Activated CD4-positive, alpha-beta T cell treated with anti-CD3 and anti-CD28 coated beads for 1 hour (primary cell): ENCODE measurements around the gene ZDHHC14.

ENCODE experiments used
- DNase-seq: peaks from one replicate; pipeline ENCODE4 v3.0.0-alpha.2; 2020

ZDHHC14 gene

DNA sequence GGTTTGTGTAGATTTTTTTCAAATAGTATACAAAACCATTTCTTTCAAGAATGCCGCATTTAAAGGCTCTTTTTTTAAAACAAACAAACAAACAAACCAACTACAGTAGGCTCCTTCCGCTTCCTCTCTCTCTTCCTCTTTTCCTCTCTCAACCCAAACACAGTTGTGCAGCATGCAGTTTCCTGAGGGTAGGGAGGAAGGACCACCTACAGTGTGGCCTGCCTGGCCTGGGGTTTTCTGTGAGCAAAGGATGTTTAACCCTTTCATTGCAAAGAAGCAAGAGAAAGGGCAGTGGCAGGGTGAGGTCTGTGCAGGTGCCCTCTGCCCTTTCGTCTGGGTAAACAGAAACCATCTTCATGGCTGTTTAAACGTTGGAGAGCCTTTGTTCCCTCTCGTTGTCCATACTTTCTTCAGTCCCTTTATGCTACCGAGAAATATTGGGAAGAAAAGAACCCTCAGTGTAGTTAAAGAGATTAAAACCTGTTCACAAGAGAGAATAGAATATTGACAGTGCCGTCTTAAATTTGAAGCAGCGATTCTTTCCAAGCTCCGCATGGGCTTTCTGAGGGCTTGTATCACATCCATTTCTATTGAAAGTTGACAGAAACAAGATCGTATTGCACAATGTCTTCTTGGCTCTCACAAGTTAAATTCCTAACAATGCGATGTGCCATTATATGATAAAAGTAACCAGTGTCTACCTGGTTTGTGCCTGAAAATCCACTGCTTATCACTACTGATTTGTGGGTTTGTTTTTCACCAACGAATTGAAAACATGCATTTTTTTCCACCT lies 226.5 kb downstream of the ZDHHC14 start:
- no peak for DNase-seq

DNA sequence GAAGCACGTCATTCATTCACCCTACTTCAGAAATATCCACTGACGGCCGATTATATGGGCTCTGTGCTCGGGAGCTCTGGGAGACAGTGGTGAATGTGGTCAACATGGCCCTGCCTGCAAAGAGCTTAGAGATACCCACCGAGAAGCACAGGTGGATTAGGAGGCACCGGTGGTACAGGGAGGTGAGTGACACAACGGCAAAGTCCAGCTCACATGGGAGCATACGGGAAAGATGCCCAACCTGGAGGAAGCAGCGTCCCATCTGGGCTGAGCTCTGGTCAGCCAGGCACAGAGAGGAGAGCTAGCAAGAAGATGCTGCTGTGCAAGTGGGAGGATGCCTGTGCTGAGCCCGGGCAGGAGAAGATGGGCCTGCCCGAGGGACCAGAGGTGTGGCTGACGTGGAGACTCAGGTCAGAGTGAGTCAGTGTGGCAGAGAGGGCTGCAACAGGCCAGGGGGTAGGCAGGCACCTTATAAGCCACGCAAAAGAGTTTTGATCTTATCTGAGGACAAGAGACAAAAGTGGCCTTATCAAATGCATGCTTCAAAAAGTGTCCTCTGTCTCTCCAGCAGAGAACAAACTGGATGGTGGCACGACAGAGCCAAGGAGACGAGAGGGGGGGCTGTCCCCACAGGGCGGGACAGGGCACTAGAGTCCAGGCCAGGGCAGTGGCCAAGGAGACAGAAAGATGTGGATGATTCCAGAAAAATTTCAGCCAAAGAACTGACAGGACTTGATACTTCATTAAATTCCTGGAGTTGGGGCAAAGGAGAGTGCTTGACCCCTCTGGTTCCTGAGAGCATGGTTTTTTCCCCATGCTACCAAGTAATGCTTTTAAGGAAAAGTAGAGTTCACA lies 227.5 kb downstream of the ZDHHC14 start:
- DNase-seq, result no peak

DNA sequence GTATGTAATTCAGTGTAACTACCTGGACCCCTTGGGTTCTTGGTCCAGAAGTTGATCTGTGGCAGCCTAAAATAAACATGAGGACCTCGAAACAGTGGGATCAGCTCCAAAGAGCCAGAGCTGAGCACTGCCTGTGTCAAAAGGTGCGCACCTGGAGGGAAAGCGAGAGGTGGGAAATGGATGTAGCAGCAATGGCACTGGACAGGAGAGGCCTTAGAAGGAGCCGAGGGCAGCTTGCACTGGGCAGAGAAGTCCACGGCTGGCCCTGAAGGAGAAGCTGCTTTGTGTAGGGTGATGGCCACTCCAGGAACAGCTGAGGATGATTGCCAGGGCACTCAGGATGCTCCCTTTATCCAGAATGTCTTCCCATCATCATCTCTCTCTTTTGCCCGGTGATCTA lies 228.1 kb downstream of the ZDHHC14 start:
- DNase-seq, result no peak

DNA sequence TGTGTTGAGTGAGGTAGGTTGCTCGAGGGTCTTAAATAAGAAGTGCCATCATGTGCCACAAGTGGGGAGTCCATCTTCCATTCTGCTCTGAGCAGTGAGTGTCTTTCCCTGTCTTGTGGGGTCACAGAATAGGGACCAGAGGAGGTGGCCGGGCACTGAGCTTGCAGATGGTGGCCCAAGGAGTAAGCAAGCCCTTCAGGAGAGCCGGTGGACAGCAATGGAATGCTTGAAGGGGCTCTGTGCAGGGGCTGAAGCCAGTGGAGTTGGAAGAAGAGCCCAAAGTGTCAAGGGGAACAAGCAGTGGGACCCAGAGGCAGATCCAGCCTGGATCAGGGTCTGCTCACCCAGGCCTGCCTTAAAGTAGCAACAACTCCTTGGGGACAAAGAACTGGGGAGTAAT lies 228.6 kb downstream of the ZDHHC14 start:
- no peak for DNase-seq

DNA sequence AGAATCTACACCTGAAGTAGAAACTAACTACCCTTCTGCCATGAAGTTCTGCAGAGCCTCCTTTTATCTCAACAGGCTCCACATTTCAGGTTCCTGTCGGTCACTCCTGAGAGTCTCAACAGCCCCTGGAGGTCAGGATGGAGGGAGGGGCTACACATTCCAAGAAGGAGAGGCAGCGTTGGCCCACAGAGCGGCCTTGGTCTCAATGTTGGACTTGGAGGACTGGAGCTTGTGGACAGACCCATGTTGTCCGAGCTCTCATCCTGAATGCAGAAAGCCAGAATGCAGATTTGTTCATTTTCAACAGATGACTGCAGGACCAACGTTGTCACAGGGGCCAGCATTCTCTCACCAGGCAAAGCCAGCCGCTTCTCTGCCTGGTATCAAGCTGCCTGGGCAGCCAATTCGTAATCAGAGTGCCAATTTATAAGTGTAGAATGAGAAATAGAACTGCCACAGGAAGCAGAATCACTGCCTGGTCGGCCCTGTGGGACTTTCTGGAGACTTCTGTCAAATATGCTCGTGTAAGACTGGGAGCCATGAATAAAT lies 229.5 kb downstream of the ZDHHC14 start:
- no peak for DNase-seq

DNA sequence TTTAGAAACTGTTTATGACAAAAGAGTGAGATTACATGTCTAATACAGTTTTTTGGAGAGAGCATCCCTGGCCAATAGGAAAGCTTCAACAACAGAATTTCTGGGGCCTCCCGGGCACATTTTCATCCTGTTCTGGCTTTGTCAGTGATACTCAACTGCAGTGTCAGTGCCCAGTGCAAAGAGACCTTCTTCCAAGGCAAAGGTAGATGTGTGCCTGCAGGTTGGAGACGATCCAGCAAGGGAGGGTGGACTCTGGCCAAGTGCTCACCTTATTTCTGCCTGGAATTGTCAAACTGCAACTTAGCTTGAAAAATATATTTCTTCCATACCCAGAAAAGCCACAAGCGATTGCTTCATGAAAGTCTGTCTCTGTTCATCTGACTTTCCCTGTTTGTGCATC lies 230.4 kb downstream of the ZDHHC14 start:
- no peak for DNase-seq

DNA sequence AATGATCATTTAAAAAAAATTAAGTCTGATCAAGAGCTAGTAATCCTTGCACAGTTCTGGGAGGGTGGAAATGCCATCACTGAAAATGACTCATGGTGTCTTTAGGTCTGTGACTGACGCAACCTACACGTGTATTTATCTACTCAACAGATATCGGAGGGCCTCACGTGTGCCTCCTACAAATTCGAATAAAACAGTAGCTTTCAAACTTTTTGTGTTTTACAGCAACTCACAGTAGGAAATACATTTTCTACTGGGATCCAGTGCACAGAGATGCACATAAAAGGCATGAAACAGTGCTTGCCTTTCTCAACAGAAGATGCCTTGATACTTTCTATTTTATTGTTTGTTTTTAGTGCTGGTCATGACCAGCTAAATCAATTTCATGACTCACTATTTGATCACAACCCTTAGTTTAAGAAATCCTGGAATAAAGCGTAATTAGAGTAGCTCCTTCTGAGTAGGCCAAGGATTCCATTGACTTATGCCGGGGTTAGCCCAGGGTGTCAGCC lies 232.1 kb downstream of the ZDHHC14 start:
- no peak for DNase-seq

DNA sequence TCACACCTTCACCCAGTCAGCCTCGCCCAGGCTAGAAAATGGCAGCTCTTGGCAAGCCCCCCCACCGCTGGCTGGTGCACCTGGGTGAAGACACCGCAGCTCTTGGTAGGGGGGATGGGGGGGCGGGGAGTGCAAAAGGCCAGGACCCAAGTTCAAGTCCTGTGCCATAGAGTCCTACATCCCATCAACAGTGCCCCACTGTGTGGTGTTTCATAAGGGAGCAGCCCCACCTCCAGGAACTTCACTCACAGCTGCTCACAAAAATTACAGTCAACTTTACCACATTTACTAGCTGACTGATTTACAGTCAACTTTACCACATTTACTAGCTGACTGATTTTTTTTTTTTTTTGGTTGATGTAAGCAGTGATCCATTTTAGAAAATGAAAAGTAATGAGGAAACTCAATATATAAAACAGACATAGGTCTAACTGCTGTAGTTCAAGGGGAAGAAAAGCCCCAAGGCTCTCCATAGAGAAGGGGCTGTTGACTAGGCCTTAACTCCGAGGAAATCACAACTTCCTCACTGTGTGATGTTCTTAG lies 233.1 kb downstream of the ZDHHC14 start:
- DNase-seq, result no peak

DNA sequence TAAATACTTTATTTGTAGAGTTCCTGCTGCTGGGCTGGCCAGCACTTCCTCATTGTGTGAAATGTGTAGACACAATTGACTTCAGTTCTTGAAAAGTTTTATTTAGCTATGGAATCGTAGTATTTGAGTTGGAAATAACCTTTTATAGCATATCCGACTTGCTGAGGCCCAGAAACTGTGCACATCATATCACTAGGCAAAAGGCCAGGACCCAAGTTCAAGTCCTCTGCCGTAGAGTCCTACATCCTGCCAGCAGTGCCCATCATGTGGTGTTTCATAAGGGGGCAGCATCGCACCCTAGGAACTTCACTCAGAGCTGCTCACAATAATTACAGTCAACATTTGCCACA lies 234.4 kb downstream of the ZDHHC14 start:
- no peak for DNase-seq

DNA sequence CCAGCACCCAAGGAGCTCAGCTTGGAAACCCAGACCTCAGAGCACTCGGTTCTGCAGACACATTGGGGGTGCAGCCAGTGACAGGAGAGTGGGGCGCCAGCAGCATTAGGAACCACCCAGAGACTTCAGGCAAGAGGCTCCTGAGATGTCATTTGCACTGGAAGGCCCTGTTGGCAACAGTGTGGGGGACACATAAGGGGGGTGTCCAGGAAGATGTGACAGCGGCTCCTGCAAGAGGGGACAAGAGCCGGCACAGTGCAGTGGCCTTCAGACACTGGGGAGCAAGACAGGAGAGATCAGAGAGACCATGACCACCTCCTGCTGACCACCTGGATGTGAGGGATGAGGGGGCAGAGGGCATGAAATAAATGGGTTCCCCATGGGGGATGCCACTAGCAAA lies 235.0 kb downstream of the ZDHHC14 start:
- no peak for DNase-seq

DNA sequence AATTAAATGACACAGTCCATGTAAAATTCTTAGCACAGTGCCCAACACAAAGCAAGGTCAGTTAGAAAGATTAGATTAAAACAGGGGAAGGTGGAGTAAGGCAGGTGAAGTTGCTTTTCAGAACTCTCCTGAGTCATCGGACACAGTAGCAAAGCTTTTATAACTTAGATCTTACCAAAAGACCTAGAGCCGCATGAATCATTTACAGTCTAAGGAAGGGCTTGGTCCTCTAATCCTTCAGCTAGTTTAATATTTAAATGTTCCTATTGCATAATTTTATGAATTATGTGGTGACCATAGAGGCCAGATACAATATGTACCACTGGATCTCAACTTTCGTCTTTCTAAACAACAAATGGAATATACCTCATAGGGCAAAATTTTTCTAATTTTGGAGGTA lies 240.0 kb downstream of the ZDHHC14 start:
- no peak for DNase-seq

DNA sequence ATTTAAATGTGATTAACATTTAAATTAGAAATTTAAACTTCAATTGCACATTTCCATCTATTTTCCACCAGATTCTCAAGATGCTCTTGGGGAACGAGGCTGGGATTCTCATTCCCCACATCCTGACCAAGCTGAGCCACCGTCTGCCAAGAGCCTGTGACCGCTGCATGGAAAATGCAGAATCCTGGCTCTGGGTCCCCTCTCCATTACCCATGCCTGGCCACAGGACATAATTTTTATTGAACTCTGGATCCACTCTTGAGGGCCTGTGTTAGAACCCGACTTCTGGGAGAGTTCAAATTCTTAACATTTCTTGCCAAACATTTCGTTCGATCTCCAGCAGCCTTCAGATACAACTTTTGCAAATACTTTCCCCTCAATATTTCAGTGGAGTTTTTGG lies 240.4 kb downstream of the ZDHHC14 start:
- DNase-seq, result no peak

DNA sequence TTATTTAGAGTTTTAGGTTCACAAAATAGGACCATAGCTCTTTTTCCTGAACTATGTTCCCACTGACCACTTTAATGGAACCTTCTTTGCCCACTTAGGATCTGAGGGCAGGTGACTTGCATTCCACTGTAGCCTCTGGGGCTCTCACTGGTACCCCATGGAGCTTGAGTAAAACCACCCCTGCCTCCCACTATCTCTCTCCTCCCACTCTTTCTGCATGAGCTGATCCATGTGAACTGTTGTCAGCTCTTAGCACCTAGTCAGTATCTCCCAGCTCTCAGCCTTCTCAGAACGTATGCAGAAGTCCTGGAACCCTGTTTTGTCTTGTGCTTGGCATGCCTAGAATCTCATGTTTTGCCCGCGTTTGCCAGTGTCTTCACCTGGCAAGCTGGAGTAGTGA lies 241.4 kb downstream of the ZDHHC14 start:
- no peak for DNase-seq

DNA sequence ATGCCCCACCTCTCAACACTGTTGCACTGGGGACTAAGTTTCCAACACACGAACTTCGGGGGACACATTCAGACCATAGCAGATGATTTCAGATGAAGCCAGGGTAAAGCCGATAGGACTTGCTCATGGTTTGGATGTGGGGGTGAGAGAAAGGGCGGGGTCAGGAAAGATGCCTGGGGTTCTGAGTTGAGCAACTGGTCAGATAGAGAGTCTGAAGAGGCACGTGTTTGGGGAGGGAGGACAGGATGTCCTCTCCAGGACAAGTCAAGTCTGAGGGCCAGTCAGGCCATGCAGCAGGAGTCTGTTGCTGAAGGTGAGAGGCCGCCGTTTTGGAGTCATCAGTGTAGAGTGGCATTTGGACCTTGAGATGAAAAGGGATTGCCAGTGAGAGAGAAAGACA lies 244.1 kb downstream of the ZDHHC14 start:
- DNase-seq, result no peak

DNA sequence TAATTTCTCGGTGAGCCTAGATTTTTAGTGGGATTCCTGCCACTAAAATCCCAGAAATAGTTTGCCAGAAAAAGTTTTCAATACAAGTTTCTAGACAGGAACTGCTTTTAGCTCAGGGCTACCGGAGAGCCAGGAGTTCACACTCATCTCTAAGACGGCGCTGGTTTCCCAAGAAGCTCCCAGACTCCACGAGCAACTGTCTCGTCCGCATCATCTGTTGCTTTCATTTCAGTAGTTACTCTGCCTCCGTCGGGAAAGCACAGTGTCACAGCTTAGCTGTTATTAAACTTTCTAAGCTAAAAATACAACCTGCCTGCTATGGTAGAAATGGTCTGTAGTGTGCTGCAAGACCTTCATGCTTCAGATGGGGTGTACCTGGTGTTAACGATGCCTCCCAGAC lies 244.8 kb downstream of the ZDHHC14 start:
- DNase-seq, result no peak

DNA sequence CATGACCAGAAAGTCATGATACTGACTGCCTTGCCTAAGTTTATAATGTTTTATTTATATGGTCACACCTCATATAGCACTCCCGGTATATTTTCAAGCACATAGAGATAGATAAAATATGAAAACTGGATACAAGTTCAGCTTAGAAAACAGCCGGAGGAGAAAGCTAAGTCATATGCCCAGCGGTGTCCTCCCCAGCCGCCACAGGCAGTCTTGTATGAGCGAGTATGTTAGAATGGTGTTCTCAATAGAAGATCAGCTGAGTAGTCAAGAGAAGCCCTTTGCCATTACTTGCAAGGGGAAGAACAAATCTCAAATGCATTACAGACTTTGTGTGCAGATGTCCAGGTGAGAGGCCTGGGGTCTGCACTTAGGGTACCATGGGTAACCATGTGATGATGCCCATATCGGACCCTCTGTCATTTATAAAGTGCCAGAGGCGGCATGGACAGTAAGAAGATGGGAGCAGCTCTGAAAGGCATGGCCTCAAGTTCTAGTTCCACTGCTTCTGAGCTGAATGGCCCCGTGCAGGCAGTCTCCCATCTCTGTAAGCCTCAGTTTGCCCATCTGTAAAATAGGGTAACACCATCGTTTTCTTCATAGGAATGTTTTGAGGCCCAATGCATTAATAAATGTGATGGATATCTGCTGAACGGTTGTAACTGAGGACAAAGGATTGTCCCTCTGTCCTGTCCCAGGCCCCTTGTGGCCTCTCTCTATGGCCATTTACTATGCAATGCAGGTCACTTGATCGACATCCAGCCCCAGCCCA lies 246.4 kb downstream of the ZDHHC14 start:
- no peak for DNase-seq

DNA sequence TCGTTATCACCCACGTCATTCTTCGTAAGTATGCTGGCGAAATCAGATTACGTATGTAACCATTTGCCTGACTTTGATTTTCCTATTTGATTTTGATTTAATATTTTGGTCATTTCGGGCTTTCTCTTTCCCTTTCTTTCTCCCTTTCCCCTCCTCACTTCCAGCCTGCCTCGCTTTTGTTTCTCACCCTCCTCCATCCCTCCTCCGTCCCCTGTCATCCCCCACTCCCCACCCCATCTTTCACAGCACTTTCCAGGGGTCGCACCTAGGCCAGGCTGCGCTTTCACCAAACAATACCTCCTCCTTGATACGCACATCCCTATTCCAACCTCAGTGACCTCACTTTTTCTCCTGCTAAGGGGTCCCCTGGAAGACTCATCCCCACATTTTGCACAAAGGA lies 247.5 kb downstream of the ZDHHC14 start:
- DNase-seq, result no peak

DNA sequence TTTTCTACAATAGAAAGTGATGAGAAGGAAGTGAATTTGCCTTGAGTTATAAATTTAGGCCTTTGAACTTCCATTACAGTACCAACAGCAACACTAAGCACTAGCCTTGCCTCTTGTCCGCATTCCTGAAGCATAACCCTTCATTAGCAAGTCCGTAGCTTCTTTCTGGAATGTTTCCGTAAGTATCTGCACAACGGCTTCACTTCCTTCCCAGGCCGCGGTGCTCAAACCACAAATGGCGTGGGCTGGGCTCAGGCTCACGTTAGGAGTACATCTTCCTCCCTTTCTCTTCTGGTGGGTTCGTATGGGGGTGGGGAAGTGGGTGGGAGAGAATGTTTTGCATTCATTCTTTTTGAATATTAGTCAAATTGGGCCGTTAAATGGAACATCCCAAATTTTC lies 248.2 kb downstream of the ZDHHC14 start:
- DNase-seq, result no peak

DNA sequence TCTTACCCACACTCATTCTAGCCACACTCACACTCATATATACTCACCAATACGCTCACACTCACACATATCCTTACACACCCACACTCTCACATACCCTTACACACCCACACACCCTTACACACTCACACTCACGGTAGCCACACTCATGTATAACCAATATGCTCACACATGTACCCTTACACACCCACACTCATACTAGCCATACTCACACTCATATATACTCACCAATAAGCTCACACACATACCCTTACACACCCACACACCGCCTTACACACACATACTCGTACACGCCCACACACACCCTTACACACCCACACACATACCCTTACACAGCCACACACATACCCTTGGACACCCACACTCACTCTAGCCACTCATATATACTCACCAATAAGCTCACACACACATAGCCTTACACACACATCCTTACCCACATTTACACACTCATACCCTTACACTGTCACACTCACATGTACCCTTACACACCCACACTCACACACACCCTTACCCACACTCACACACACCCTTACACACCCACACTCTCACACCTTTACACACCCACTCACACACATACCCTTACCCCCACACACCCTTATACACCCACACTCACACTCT lies 249.6 kb downstream of the ZDHHC14 start:
- no peak for DNase-seq

DNA sequence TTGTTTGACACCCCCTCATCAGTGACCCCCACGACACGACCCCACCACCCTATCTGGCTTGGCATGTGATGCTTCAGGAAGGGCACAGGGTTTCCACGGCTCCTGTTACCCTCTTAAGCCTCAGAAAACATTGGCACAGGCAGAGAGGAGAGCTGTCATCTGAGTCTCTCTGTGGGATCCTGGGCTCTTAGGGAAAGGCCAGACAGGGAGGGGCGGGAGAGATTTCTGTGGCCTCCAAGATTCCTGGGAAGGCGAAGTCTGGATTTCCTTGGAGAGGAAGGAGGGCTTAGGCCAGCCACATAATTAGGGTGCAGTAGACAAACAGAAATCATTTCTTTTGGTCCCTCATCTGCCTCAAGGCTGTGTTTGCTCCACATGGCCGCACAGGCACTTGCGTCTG lies 250.4 kb downstream of the ZDHHC14 start:
- no peak for DNase-seq

DNA sequence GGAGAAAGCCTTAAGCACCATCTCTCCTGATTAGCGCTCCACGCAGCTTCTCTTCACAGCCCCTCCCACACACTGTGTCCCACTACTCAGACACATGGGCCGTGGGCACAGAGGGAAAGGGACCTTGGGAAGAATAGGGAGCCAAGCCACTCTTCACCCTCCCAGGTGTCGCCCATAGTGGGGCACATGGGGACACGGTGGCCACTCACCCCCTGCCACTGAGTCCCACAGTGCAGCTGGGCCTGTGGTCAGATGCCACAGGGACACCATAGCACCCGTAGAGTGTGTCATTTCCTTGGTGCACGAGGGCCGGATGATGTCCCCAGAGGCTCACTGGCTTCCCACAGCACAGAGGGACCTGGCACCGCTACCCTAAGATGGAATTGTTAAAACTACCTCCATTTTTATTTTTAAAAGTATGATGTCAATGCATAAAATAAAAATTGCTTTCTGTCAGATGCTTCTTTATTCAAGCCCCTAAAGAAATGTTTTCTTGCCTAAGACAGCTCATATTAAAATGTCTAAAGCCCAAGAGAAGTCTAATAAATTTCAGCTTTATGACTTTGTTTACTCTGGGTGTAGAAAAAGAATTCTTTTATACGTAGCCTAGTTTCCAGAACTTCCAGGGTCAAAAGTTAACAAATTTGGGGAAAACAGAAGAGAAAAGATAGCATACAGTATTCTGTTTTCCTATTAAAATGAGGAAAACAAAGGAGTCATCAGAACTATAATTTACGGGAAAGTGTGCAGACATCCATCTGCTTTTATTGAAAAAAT lies 251.0 kb downstream of the ZDHHC14 start:
- DNase-seq, result no peak

DNA sequence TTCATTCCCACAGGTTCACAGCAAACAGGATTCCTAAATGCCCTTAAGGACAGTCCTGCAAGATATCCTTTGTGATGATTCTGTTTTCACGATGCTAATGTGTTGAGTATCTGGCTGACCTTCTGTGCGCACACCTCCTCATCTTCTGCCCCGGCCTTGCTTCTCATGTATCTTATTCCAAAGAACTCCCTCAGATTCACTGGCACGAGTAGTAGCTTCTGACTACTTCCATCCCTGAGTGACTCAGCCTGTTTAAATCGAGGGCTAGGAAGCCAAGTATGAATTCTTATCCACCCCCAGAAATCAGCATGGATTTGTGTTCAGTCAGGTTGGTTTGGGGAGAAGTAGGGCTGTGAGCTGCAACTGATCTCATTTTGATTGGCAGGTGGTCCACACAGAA lies 251.8 kb downstream of the ZDHHC14 start:
- DNase-seq, result no peak
